Right renal pelvis (tissue), 4 donors: Measurements from ENCODE around the gene PLAC1. TPM values are rescaled to one million over a fixed set of nuclear protein-coding genes. Genes with fewer than 3 reads are reported as not detected.

Experiments
- DNase-seq, 4 donors: peaks; one replicate each; pipeline ENCODE4 v3.0.0-alpha.2; 2013; ENCODE audit warnings: low read depth in 4 of 4, low spot score in 3 of 4, missing footprints in 1 of 4
- polyA plus RNA-seq, 4 donors: library from polyadenylated mRNA; unstranded; fragments of 120-200 nt; gene quantifications; one replicate each; pipeline ENCODE4 v1.2.1, GENCODE V29; 2013; ENCODE audit not compliant: insufficient read length in 4 of 4

Gene PLAC1
- polyA plus RNA-seq, result 10 to 100 TPM in 1 of 4 donors, 1 to 10 TPM in 3; 4.5 to 10.5 (median 5.5) TPM

- no peak for DNase-seq
Observed at GRCh38 chrX:134658002-134658759, at the start of gene PLAC1. Gene PLAC1, minus strand, starts transcription at chrX:134658471. Its CDS starts 91,789 bp downstream, at chrX:134566682.

DNA sequence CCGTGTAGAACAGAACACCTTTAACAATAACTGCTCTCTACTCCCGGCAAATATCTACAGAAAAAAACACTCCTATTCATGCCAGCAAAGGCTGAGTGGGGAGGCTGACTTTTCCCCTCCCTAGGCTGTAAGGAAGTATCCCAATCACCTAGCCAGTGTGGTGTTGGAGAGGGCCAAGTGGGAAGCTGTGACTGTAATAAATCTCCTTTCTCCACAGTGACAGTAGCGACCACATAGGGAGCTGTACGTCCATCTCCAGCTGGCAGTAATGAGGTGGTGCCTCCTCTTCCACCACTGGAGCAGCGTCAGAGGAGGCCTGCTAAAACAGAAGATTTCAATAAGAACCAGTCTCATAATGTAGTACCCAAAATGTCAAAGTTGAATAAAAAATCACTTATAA, 47.9 kb upstream of the PLAC1 start:
- no peak for DNase-seq

DNA sequence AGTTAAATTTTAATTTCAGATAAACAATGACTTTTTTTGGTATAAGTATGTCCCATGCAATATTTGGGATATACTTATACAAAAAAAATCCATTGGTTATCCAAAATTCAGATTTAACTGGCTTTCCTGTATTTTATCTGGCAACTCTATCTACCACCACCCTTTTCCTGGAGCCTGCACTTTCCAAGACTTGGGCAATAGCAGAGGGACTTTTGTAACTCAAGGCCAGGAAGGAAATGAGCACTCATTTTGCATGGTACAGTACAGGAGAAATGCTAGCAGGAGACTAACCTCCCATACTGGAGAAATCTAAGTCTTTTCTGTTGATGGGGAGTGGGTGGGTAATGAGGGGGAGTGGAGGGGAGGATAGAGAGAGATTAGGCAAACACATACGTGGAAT, 37.7 kb upstream of the PLAC1 start:
- DNase-seq, result no peak

DNA sequence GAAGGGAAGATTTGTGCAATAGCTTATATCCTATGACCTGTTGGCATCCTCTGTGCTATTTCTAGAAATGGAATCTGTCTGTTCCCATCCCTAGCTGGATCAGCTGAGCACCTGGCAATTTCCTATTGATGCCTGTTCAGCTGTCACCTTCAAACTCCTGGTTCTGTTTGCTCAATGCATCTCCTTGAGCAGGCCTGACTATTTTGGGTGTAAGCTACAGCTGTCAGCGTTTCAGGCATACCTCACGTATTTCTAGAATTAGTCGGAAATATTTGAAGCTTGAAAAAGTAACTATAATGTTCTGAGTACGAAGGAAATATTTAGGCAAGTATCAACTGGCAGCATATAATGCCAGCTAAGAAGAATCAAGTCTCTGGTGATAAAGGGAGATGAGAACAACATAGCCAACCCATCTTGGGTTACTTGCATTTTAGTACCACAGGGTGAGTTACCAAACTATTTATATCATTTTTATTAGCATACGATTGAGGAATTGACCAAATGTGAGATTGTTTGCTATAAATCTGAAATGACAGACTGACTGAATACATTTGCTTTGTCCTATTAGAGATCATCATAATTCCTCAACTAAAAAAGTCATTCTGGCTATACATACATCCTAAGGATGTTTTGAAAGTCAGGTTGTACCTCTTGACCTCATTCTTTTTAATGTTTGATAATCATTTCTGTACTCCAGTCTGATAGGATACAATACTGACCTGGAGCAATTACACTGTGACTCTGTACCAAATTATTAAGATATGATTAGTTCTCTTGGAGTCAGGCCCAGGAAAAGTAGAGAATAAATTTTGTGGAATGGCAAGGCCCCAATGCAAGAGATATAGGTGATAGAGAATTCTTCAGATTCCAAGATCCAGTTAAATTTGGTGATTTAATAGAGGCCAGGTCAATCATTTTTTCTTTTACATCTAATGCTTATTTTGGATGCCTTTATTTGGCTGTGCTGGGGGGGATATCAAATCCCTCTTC, 36.4 kb upstream of the PLAC1 start:
- no peak for DNase-seq

- DNase-seq, result no peak
Observed at GRCh38 chrX:134693644-134694043, 35.4 kb upstream of the PLAC1 start.

GRCh38 chrX:134692990-134693389, 34.7 kb upstream of the PLAC1 start:
- no peak for DNase-seq

- DNase-seq, result no peak
Observed at GRCh38 chrX:134692233-134692632, 34.0 kb upstream of the PLAC1 start.

DNA sequence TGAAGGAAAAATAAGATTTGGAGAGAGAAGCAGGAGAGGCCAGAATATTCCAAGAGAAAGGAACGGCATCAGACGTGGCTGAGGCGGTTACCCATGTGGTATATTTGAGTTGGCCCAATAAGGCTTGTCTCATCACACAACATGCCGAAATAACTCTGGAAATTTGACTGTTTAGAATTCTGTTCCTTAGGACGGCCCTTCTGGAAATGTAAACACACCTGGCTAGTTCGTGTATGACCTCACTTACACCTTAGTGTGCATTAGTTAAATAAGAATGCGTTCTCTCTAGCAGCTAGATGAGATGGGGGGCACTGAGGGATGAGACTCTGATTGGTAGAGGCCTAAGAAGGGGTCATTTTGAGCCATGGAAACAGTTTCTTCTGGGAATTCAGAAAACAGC, 33.2 kb upstream of the PLAC1 start:
- DNase-seq, result no peak

DNA sequence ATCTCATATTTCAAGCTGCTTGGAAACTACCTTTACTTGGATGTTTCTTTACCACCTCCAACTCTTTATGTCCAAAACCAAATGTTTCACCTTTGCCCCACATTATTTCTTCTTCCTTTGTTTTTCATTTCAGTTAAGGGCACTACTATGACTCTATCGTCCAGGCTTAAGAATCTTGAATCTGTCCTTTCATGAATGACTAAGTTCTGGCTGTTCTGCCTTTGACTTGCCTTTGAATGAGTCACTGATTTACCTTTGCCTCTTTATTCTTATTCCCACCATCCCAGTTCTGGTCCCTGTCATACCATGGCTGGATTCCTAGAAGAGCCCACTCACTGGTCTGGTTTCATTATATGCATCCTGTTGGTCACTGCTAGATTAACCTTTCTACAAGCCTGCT, 30.6 kb upstream of the PLAC1 start:
- no peak for DNase-seq

GRCh38 chrX:134688031-134688823, 30.0 kb upstream of the PLAC1 start:
- no peak for DNase-seq

- no peak for DNase-seq
Observed at GRCh38 chrX:134685668-134686067, 27.4 kb upstream of the PLAC1 start.

DNA sequence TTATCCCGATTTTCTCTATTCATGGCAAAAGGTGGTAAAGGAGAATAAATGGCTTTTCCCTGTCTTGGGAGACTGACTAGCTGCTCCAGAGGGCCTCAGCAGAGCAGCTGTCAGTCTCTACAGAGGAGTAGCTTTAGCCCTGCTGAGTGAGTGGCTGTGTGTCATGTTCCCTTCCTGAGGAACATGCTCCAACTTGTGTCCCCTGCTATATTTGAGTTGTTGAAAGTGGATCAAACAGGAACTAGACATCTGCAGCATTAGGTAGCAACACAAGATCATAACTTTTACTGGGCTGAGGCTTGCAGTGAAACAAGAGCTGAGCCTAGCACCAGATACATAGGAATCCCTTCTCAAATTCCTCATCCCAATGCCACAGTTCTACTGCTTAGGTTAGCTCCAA, 26.7 kb upstream of the PLAC1 start:
- DNase-seq, result no peak

GRCh38 chrX:134683351-134684005, 25.2 kb upstream of the PLAC1 start:
- DNase-seq, result no peak

GRCh38 chrX:134682081-134682480, 23.8 kb upstream of the PLAC1 start:
- DNase-seq, result no peak

- no peak for DNase-seq
Observed at GRCh38 chrX:134679644-134680043, 21.4 kb upstream of the PLAC1 start.

- DNase-seq, result no peak
Observed at GRCh38 chrX:134679221-134679620, 20.9 kb upstream of the PLAC1 start.

GRCh38 chrX:134677332-134677731, 19.1 kb upstream of the PLAC1 start:
- DNase-seq, result no peak

DNA sequence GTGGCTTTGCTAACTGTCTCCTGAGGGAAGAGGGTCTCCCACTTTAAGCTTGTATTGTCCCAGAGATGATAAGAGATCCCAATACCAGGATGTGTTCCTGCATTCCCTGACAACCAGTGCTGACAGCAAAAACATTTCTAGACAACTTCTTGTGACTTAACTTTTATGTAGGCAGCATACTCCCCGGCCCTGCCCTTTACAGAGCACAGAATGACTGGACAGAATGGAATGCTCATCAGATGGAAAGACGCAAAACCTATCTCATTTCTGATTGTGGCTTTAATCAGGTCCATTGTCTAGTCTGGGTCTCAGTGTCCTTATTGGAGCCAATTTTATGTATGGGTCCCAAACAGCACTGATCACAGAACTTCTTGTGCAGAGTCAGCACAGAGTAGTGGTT, 18.2 kb upstream of the PLAC1 start:
- DNase-seq, result no peak

DNA sequence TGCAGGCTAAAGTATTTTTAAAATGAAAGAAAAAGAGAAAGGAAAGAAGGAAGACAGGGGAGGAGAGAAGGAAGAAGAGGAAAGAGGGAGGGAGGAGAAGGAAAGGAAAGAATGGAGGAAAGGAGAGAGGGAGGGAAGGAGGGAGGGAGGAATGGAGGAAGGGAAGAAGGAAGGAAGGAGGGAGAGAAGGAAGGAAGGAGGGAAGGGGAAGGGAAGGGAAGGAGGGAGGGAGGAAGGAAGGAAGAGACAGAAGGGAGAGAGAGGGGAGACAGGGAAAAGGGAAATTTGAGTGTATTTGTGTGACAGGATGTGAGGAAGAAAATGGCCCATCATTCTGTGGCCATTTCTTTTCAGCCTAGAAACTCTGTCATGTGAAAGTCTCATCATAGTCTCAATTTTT, 14.9 kb upstream of the PLAC1 start:
- DNase-seq, result no peak

GRCh38 chrX:134672101-134672500, 13.8 kb upstream of the PLAC1 start:
- DNase-seq, result no peak
